GM21526 (cell line): ENCODE measurements around the gene HOXB7.

ENCODE experiments used
- ATAC-seq: cut with Tn5 transposase; IDR thresholded peaks from one replicate; pipeline ENCODE4 v1.9.1; 2021; ENCODE audit warnings: moderate library complexity; ENCODE audit not compliant: unreplicated experiment, low FRiP score

HOXB7 gene

DNA sequence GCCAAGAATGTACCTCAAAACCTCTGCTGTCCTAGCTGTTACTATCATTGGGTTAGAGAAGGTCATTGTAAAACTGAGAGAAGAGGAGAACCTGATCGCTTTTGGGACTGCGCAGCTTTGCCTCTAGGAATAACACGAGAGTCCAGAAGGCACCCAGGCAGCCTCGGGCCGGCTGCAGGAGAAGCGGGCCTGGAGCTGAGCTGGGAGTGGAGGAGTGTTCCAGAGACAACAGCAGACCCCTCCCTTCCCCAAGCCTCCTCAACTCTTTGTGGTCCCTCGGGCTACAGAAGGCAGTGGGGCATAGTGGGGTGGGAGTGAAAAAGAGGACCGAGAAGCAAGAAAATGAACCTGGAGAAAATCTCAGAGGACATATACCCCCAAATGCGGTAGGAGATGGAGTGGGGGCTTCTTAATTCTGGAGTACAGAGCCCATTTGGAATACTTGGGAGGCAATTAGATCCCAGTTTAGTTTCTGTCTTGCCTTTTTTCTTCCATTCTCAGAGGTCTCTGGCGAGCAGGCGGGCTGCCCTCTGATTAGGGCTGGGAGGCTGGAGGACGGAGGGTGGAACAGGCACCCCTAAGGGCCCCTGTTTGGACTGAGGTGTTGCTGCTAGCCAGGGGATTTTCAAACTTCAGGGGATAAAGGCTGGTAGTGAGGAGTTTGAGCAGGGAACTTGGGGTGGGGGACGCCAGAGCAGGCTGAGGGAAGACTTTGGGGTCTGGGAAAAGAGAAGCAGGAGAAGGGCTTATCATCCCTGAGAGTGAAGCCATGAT is 52.6 kb downstream of the HOXB7 start:
- no peak for ATAC-seq
